HG02870 (cell line): ENCODE data around the gene ASIC4.

Source experiments
- ATAC-seq: cut with Tn5 transposase; IDR thresholded peaks from one replicate; pipeline ENCODE4 v1.9.1; 2021; ENCODE audit warnings: mild to moderate bottlenecking, moderate library complexity; ENCODE audit not compliant: unreplicated experiment

The ASIC4 gene

DNA sequence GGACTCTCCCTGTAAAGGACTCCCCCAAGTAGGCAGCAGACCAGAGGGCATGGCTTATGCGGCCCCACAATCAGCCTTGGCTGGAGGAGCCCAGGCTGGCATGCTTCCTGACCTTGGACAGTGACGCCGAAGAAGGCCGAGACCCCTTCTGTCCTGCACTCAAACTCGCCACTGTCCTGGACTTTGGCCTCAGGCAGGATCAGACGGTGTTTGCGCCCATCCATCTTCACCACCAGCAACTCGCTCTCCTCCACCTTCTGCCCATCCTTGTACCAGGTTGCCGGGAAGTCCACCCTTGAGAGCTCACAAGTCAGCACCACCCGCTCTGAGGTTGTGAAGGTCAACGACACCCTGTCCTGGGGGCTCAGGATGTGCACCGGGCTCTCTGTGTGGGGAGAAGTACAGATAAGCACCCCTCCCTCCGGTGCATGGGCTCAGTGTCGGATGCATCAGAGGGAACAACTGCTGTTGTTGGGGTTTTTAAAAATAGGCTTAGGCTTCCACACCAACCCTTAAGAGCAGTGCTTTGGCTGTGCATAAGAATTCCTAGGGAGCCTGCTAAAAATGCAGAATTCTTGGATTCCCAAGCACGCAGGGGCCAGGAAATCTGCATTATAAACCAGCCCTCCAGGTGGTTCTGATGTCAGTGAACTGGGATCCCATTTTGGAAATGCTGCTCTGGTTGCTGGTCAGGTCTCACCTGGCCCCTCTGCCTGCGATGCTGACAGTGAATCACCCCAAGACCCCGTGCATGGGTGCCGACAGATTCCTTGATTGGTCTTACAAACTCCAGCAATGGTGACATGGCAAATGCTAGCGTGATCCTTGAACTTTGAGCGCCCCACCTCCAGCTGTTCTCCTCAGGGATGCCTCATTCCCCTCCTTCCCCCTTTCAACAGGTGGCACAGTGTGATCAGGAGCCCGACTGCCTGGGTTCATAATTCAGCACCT lies 51.1 kb downstream of the ASIC4 start:
- ATAC-seq: no peak

- ATAC-seq: no peak
Observed at GRCh38 chr2:219566640-219567039, 52.4 kb downstream of the ASIC4 start.

DNA sequence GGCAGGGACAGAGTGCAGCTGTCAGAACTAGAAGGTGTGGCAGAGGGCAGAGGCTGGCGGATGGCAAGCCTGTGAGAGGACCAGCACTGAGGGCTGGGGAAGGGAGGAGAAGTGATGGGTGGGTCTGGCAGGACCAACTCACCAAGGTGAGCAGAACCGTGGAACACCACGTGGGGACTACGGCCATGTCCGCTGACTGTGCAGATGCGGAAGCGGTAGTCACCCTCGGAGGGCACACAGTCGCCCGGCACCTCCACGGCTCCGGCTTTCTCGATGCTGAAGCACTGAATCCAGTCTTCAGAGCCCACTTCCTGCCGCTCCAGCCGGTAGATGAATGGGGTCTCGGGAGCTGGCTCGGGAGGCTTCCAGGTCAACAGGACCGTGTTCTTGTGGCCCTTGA lies 52.8 kb downstream of the ASIC4 start:
- no peak for ATAC-seq

- ATAC-seq: no peak
Observed at GRCh38 chr2:219567791-219568361, 53.6 kb downstream of the ASIC4 start.

DNA sequence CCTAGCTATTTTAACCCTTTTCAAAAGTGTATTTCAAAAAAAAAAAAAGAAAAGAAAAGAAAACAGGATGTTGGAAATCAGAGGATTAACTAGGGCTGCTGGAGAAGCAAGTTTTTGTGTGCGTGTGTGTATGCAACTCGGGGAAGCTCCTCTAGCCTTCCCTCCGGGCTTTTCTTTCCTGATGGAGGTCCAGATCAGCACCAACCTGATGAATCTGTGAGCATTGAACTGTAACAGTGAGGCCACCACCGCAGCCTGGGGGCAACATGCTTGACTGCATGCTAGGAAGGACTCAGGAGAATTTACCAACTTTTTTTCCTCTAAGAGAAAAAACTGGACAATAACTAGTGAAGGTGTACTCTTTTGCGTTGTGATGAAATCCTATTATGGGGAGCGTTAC lies 54.8 kb downstream of the ASIC4 start:
- ATAC-seq: no peak

DNA sequence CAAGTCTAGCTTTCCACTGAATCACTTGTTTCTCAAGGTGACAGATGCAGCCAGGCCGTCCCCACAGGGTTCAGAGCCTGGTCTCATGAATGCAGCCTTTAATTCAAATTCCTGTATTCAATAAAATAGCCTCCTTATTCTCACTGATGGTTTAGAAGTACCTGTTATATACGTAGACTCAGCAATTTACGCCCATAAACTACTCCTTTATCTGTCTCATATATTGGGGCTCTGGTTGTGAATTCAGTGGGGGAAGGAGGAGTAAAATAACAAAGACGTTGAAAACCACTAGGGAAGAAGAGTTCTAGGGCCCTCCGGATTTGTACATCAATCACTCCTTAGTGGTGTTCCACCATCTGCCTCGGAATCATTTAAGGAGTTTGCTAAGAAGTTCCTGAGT lies 55.4 kb downstream of the ASIC4 start:
- no peak for ATAC-seq

- ATAC-seq: no peak
Observed at GRCh38 chr2:219570194-219570923, 56.1 kb downstream of the ASIC4 start.

- no peak for ATAC-seq
Observed at GRCh38 chr2:219570924-219571310, 56.6 kb downstream of the ASIC4 start.

DNA sequence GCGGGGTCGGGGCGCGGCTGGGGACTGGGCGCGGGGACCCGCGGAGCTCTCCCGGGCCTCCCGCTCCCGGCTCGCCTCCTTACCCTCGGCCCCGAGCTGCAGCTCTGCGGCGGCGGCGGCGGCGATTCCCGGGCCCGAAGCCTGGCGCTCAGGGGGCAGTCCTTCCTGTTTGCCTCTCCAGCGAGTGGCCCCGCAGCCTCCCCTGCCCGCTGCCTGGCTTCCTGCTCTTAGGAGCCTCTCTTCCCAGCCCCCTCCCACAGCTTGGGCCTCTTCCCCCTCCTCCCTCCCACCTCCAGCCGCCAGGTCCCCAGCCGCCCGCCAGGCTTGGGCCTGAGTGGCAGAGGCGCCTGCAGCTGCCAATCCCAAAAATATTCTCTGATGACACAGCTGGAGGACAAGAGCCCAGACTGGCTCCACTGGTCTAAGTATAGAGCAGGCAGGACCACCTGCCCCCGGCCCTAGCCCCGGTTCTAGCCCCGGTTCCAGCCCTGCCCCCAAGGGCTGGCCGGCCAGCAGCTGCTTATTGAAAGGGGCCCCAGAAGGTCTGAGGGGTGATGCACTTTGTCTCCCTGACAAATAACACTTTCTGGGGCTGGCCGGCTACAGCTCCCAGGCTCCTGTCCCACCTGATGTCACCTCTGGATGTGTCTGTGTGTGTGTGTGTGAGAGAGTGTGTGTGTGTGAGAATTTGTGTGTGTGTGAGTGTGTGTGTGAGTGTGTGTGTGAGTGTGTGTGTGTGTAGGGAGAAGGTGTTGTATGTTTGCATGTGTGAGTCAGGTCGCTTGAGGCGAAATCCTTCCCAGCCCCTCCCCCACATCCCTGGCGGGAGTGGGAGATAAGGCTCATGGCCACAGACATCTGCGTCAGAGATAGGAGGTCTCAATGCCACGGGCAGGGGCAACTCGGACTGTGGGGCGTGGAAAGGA lies 57.3 kb downstream of the ASIC4 start, which contains the start of gene OBSL1:
Gene OBSL1 (minus strand): TSS at position 229 of the 926 bp plus-strand sequence. CDS start 307 bp downstream, outside the sequence.
- ATAC-seq: no peak

- no peak for ATAC-seq
Observed at GRCh38 chr2:219572237-219573001, 58.1 kb downstream of the ASIC4 start, which contains the start of gene INHA. INHA (plus strand) TSS chr2:219572310; CDS start chr2:219572375, 65 bp downstream.

GRCh38 chr2:219573166-219573565 lies 58.9 kb downstream of the ASIC4 start:
- no peak for ATAC-seq

- ATAC-seq: no peak
Observed at GRCh38 chr2:219574484-219575311, 60.4 kb downstream of the ASIC4 start.

GRCh38 chr2:219575566-219576504 lies 61.6 kb downstream of the ASIC4 start:
- no peak for ATAC-seq

- no peak for ATAC-seq
Observed at GRCh38 chr2:219576505-219577388, 62.5 kb downstream of the ASIC4 start.

GRCh38 chr2:219578811-219579613 lies 64.7 kb downstream of the ASIC4 start:
- ATAC-seq: no peak

- ATAC-seq: no peak
Observed at GRCh38 chr2:219581346-219581745, 67.1 kb downstream of the ASIC4 start.
